LHCN-M2 (cell line): ENCODE measurements around the gene IER5L. TPM values are rescaled to one million over a fixed set of nuclear protein-coding genes. Genes with fewer than 3 reads are reported as not detected.
"Not testable (repeated sequence)": the region's sequence is repeated elsewhere in the genome, so short reads cannot be mapped to it uniquely, and the experiment has no call there.

ENCODE experiments used
- DNase-seq: peaks from one replicate; pipeline ENCODE4 v3.0.0-alpha.2; 2012; ENCODE audit warnings: low read depth
- total RNA-seq: library from RNA; depleted of rRNA; stranded (reverse); fragments of >200 nt; gene quantifications from 2 replicates; pipeline ENCODE4 v1.2.3, GENCODE V29; 2014

IER5L gene
- total RNA-seq, 1 experiment from 2014 or later: 10.7 TPM

DNA sequence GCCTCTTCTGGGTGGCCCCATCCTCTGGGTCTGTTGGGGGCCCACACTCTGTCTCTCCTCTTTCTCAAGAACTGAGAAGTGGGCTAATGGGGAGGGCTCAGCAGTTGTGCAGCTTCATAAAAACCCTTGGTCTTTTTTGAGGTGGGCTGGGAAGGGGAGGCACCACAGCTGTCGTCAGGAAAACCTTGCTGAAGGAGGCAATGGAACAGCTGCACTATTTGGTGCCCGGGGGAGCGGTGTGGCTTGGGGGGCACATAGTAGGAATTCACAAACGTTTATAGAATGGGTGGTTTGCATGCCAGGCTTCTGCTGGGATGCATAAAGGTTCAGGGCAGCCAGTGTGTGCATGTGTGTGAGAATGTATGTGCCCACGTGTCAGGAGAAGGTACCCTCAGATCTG, 3.2 kb upstream of the IER5L start:
- DNase-seq: no peak

DNA sequence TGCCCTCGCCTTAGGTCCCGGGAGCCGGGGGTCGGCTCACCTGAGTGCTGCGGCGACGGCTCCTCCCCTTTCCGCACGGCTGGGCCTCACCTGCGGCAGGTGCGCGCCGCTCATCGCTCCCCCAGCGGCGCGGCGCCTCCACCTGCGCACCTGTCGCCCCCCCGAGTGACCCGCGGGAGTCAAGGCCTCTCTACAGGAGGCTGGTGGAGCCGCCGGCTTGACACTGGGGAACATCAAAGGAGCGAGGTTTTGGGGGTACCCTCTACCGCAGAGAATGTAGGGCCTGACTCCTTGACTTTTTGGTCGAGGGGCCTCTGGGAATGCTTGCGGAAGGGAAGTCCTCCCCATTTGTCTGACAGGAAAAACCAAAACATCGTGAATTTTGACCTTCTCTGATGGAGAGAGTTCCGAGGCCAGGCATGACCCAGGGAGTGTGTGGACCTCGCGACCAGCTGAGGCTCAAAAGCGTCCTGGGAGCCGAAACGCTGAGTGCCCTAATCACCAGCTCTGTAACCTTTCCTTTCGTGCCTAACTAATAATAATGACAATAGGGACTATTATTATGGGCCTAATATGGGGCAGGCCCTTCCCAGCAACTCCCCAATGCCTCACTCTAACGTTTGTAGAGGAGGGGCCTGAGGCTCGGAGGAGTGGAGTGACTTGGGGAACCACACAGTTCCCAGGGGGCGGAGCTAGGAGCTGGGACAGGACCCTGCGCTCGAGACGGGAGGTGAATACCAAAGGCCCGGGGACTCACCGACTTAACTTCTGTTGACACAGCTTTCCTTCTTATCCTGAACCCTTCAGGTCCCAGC, 714 bp upstream of the IER5L start:
- DNase-seq: no peak

DNA sequence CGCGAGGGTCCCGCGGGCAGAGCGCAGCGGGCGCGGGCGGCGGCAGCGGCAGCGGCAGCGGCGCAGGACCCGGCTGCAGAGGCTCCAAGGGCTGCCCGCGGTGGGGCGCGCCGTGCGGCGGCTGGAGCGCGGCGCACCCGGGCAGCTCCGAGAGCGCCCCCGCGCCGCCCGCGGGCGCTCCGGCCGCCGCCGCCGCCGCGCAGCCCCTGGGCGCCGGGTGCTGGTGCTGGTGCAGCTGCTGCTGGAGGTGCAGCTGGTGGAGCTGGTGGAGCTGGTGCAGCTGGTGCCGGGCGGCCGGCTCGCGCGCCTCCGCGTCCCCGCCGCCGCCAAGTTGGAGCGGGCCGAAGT, 644 bp downstream of the IER5L start:
- DNase-seq: peak; percentile 52

- peak; percentile 44 for DNase-seq
Measured at GRCh38 chr9:129176701-129177442, 1.2 kb downstream of the IER5L start.

- DNase-seq: peak; percentile 84
Measured at GRCh38 chr9:129175825-129176633, 2.0 kb downstream of the IER5L start.

DNA sequence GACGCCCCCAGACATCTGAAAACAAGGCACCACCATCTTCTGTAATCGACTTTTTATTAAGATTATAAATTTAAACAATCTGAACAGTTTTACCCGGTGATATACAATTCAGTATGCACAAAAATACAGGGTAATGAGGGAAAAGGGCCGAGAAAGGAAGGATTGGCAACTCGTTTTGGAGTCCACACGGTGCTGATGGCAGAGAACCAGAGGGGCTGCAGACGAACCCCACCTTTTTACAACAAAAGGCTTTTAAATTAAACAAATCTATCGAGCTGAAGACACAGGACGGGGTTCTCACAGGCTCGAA, 2.6 kb downstream of the IER5L start:
- DNase-seq: no peak

- DNase-seq: peak; percentile 88
Measured at GRCh38 chr9:129174724-129175514, 3.1 kb downstream of the IER5L start.

GRCh38 chr9:129174102-129174723, 3.8 kb downstream of the IER5L start:
- DNase-seq: peak; percentile 84

GRCh38 chr9:129173296-129174101, 4.6 kb downstream of the IER5L start:
- no peak for DNase-seq

DNA sequence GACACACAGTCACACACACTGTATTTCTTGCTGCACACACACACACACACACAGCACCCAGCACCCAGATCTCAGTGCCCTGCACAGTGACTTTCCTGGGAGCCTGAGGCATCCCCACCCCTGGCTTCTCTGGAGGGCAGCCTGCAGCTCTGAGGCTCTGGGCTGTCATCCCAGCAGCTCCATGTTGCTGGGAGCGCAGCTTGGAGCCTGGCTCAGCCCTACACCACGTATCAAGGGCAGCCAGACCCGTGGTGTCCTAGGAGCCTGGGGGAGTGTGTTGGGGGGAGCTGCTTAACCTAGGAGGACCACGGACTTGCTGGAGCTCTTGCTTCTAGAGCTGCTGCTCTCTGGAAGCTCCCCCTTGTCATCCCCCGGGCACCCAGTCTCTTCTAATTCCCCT, 5.2 kb downstream of the IER5L start:
- no peak for DNase-seq

DNA sequence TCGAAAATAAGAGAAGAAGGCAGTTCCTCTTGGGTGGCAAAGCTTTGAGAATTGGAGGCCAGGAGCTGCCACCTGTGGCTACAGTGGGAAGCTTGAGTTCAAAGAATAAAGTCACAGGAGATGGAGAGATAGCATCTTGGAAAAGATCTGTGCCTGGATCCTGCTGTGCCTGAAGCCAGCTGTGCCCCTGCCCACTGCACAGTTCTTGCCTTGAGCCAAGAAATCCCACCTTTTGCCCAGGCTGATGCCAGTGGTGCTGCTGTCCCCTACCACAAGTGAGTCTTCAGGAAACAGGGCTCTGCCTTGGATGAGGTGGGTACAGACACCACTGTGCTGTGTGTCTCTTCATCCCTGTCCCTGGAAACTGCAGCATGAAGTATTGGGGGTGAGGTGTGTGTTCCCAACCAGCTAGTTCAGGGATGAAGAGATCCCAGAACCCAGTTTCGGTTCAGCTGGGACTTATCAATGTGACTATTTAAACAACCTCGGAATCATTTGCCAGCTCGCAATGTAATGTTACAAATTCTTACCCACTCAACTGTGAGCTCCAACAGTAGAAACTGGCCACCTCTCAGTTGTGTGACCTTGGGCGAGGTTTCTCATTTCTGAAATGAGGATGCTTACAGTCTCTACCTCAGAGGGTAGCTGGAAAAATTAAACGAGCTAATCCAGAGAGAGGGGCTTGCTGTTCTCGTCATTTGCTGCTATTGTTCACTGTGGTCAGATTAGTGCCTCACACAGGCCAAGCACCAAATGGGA, 5.9 kb downstream of the IER5L start:
- DNase-seq: no peak

DNA sequence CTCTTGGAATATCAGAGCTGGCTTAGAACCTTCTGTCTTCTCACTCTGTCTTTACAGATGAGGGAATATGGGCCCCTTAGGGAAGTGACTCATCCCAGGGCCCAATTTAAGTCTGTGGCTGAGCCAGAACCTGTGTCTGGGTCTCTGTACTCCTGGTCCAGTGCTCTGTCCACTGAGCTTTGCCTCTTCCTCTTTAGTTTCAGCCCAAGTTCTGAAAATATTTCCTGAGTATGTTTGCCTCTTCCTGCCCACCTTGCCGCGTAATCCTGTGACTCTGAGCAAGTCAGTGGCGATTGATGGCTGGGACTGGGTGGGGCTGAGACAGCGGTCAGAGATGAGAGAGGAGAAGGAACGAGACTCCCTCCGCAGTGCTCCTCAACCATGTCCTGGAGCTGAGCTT, 7.8 kb downstream of the IER5L start:
- no peak for DNase-seq

- peak; percentile 71 for DNase-seq
Measured at GRCh38 chr9:129166623-129167557, 11.2 kb downstream of the IER5L start.

- no peak for DNase-seq
Measured at GRCh38 chr9:129165198-129165597, 12.9 kb downstream of the IER5L start.

DNA sequence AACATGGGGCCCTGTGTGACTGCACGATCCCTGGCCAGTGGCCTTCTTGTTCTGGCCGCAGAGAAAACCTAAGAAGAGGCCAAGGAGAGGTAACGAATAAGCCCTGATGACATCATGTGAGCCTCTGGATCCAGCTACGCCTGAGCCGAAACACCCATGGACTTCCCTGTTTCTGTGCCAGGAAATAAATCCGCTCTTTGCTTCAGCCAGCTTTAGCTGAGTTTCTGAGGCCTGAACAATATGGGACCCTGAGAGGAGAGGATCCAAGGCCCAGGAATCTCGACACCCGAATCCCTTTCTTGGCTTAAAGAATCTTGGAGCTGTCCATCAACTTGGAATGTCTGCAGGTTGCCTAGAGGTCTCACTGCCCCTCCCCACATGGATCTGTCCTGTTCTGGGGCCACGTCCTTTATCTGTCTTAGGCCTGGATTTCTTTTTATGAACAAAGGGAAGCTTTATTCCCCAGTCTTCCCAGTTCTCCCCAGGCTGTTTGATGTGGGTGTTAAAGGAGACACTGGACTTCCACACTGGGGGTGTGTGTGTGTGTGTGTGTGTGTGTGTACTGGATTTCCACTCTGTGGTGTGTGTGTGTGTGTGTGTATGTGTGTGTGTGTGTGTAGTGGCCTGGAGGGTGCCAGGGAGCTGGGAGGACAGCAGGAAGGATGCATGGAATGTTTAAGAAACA, 13.7 kb downstream of the IER5L start:
- DNase-seq: no peak

DNA sequence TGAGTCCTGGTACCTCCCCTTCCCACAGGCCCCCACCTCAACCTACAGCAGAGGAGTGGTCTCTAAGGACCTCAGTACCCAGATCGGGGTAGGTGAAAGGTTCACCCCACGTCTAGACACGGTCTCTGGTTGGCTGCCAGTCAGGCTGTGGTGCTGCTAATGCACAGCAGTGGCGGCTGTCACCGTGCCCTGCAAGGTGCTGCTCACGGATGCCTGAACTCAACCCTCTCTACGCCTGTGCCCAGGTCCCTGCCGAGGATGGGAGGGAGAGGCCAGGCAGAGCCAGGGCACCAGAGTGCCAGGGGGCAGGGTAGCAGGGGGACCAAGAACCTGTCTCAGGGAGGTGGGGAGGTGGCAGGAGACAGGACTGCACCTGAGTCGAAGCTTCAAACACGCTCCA, 14.3 kb downstream of the IER5L start:
- DNase-seq: no peak

GRCh38 chr9:129163198-129163670, 14.8 kb downstream of the IER5L start:
- DNase-seq: not testable (repeated sequence)
